ENCODE results near the gene CRB2. TPM values are rescaled to one million over a fixed set of nuclear protein-coding genes. Genes with fewer than 3 reads are reported as not detected.

Gene CRB2
- total RNA-seq, 2 donors from 2014 or later, result 1.6 to 3.5 TPM

DNA sequence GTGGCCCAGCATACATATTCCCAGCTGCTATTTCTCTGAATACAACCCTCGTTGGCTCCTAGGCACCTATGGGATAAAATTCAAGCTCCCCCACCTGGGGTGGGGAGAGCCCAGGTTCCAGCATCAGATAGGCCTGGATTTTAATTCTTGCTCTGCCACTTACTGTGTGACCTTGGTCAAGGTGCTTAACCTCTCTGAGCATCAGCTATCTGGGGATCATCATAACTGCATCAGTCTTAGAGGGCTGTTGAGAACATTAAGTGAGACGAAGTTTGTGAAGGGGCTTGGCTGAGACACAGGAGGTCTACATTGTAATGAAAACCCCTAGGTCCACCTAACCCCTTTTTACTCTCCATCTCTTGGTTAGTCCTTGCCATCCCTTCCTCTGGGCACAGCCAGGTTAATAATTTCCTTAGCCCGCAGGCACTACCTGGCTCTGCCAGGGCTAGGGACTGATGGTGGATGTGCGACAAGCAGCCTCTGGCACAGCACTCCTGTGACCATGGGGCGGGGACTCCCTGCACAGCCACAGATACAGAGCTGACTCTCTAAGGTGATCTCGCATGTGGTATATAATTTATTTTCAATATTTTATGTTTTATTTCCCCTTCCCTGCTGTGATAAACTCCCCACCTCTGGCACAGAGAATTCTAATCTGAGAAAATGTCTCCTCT is 68.7 kb downstream of the CRB2 start:
- no peaks in the 10 kb centered on the region for H3K36me3 ChIP-seq
- TF ChIP-seq, protein P1, sequence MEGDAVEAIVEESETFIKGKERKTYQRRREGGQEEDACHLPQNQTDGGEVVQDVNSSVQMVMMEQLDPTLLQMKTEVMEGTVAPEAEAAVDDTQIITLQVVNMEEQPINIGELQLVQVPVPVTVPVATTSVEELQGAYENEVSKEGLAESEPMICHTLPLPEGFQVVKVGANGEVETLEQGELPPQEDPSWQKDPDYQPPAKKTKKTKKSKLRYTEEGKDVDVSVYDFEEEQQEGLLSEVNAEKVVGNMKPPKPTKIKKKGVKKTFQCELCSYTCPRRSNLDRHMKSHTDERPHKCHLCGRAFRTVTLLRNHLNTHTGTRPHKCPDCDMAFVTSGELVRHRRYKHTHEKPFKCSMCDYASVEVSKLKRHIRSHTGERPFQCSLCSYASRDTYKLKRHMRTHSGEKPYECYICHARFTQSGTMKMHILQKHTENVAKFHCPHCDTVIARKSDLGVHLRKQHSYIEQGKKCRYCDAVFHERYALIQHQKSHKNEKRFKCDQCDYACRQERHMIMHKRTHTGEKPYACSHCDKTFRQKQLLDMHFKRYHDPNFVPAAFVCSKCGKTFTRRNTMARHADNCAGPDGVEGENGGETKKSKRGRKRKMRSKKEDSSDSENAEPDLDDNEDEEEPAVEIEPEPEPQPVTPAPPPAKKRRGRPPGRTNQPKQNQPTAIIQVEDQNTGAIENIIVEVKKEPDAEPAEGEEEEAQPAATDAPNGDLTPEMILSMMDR (IDR thresholded peaks at IDR 0.05), result no peak
- no peak for DNase-seq (ENCODE audit: low spot score)
- H3K4me1 ChIP-seq, result no peaks in the 10 kb centered on the region
- H3K4me3 ChIP-seq, result no peak overlapping the region
- no peaks in the 10 kb centered on the region for H3K27me3 ChIP-seq
- H3K9me3 ChIP-seq, result no peaks in the 10 kb centered on the region
- H3K27ac ChIP-seq, result no peak overlapping the region

DNA sequence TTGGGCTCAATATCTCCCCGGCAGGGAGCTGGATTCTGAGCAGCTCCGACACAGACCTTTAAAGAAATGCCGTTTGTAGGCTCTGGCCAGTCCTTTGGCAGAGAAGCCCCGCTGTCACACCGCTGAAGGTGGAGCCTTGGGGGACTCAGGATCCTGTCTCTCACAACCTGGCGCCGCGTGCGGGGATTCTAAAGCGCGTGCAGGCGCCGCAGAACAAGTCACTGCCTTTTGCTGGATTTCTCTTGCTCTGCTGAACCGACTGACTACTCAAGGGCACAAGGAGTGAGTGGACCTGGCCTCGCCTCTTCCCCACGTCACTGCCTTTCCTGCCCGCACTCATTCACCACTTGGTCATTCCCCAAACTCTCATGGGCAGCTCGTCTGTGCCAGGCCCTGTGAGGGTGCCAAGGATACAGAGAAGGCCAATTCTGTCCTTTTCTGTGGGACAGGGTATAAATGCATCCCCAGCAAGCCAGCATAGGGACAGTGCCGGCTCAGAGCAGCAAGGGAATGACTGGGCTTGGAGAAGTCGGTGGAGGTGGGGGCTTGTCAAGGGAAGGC is 69.3 kb downstream of the CRB2 start:
- Histone ChIP-seq H3K4me3 (no peak overlapping the region), H3K9me3 (no peaks in the 10 kb centered on the region), H3K4me1 (no peaks in the 10 kb centered on the region), H3K27ac (no peak overlapping the region), H3K27me3 (no peaks in the 10 kb centered on the region), H3K36me3 (no peaks in the 10 kb centered on the region)
- TF ChIP-seq, protein P1 (IDR thresholded peaks at IDR 0.05), result no peak
- DNase-seq (ENCODE audit: low spot score), result no peak

DNA sequence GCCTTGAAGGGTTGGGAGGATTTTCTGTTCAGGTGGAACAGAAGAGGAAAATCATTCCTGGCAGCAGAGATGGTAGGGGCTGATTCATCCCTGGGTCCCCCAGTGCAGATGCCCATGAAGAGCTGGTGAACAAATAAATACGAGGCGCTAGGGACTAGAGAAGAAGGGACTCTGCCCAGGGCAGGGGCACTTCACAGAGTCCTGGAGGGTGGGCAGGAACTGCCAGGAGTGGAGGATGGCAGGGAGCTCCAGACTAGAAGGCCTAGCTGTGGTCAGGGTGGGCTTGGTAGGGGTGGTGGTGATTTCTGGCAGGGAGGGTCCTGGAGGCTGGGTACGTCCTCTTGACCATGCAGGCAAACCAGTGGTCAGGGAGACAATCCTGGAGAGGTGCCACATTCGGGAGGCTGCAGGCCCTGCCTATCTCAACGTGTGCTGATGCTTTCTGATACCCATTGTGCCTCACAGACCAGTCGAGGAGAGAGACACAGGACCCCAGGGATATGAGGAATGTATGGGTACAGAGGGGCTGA is 69.9 kb downstream of the CRB2 start:
- H3K36me3 ChIP-seq, result no peaks in the 10 kb centered on the region
- TF ChIP-seq, protein P1 (IDR thresholded peaks at IDR 0.05), result no peak
- no peak overlapping the region for H3K27ac ChIP-seq
- no peaks in the 10 kb centered on the region for H3K9me3 ChIP-seq
- H3K4me3 ChIP-seq, result no peak overlapping the region
- H3K4me1 ChIP-seq, result no peaks in the 10 kb centered on the region
- H3K27me3 ChIP-seq, result no peaks in the 10 kb centered on the region
- no peak for DNase-seq (ENCODE audit: low spot score)

DNA sequence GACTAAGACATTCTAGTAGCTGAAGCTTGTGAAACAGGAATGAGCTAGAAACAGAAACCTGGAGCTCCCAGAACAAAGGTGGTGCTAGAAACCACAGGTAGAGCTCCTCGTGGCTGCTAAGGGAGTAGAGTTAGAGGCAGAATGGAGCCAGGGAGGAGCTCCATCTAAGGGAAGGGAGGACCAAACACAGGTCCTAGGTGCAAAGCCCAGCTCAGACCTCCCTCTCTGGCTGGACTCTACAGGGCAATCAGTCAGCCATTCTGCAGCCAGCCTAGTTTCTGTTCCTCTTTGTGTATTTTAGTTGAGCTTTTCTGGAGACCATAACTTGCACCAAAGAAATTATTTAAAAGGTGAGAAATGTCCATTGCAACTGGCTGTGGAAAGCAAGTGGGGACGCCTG is 70.4 kb downstream of the CRB2 start:
- H3K36me3 ChIP-seq, result no peaks in the 10 kb centered on the region
- no peak overlapping the region for H3K4me3 ChIP-seq
- no peaks in the 10 kb centered on the region for H3K9me3 ChIP-seq
- no peaks in the 10 kb centered on the region for H3K4me1 ChIP-seq
- H3K27ac ChIP-seq, result no peak overlapping the region
- TF ChIP-seq, protein P1 (IDR thresholded peaks at IDR 0.05), result no peak
- no peaks in the 10 kb centered on the region for H3K27me3 ChIP-seq
- no peak for DNase-seq (ENCODE audit: low spot score)

MicroRNA genes within 50 kb of the gene (microRNA counts, 767-probe panel; counts per million panel counts)
- microRNA hsa-miR-601, result 0 to 2,116 counts per million in 2 donors

Small RNA genes within 50 kb of the gene (microRNA-seq; reads per million reads assigned to microRNA genes)
- gene MIR601 (ENCODE audit: borderline number of aligned reads in 2 of 2, borderline replicate concordance in 1 of 2), result 0 reads per million in 2 donors

Other genes with a start within 250 kb of the CRB2 start
- gene STRBP, start 87.6 kb upstream of the CRB2 start, total RNA-seq, result 10 to 100 TPM; 10.0 to 12.6 TPM

Measured in right atrium auricular region (tissue), 2 donors.